ENCODE data around the gene PLA2G4E.
A peak's percentile ranks its signal among the peaks of the same experiment; 100 is the strongest.

PLA2G4E gene

GRCh38 chr15:41992151-41992802 is 28.6 kb downstream of the PLA2G4E start:
- DNase-seq: no peak

GRCh38 chr15:41990691-41991090 is 30.2 kb downstream of the PLA2G4E start:
- DNase-seq: no peak

DNA sequence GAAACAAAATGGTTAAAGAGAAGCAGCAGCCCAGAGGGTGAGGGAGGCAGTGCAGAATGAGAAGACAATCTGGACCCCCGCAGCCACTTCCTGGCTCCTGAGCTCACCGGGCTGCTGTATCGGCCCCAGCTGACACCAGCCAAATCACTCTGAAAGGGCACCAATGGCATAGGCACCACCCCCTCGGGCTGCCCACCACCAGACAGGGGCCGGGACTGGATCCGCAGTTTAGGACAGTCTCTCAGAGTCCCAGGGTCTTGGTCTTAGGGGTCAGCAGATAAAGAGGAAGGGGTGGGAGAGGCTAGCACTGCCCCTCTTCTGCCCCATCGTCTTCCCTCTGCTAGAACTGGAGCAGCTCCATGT is 30.6 kb downstream of the PLA2G4E start:
- DNase-seq: no peak

DNA sequence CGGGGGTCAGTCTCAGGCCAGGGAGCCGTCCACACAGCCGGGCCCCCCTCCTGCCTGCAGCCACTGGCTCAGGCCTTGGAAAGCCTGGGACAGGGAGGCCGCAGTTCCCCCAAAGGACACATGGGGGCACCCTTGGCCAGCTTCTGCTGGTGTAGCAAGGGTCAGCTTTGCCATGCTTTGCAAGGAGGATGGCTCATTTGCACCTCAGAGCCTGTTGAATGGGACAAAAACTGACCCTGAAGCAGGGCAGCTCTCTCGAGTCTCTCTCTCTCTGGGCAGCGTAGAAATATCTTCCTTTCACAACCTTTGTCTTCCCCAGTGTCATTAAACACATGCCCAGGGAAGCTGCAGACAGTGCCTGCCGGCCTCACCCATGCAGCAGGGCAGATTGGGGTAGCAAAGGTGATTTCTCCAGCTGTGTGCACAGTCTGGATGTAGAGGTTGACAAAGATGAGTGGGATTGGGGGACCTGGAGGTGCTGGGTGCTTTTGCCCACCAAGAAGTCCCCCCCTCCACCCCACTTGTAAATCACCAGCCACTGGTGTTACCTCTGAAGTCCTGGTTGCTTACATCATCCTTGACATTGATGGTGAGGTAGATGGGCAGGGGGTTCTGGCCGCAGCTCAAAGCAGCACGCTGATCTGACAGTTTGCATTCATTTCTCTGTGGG is 31.1 kb downstream of the PLA2G4E start:
- DNase-seq: peak; percentile 75

GRCh38 chr15:41988896-41989572 is 31.8 kb downstream of the PLA2G4E start:
- no peak for DNase-seq

DNA sequence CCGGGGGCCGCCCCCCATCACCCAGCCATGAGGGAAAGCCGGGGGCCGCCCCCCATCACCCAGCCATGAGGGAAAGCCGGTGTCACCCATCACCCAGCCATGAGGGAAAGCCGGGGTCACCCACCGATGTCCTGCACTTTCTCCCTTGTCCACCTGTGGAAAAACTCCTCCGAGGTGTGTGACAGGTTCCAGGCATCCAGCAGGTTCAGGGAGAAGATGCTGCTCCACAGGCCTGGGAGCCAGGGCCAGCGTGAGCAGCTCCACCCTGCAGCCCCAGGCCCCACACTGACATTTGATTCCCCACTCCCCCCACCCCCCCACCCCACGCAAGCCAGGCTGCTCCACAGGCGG is 32.9 kb downstream of the PLA2G4E start:
- no peak for DNase-seq

DNA sequence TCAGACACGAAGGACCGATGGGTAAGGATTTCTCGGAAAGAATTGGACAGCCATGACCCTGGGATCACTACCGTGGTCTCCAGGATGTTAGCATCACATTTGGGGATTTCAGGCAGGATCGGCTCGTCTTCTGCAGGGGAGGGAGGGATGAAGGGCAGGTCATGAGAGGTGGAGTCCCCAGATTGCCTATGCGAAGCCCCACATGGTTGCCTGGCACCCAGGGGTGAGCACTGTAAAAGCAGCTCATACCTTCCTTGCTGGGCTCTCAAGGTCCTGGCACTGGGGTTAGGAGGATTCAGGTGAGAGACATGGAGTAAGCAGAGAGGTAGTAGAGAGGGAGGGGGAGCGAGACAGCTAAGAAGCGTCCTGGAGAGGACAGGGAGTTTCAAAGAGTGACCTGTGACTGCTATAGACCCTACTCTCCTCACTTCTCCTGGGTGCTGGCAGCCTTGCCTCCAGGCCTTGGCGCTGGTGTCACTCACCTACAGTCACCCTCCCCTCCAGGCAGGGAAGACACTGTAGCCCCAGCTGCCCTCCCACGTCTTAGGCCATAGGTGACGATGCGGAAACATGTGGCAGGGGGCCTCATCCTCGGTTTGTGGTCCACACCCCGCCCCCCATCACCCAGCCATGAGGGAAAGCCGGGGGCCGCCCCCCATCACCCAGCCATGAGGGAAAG is 33.5 kb downstream of the PLA2G4E start:
- DNase-seq: no peak

DNA sequence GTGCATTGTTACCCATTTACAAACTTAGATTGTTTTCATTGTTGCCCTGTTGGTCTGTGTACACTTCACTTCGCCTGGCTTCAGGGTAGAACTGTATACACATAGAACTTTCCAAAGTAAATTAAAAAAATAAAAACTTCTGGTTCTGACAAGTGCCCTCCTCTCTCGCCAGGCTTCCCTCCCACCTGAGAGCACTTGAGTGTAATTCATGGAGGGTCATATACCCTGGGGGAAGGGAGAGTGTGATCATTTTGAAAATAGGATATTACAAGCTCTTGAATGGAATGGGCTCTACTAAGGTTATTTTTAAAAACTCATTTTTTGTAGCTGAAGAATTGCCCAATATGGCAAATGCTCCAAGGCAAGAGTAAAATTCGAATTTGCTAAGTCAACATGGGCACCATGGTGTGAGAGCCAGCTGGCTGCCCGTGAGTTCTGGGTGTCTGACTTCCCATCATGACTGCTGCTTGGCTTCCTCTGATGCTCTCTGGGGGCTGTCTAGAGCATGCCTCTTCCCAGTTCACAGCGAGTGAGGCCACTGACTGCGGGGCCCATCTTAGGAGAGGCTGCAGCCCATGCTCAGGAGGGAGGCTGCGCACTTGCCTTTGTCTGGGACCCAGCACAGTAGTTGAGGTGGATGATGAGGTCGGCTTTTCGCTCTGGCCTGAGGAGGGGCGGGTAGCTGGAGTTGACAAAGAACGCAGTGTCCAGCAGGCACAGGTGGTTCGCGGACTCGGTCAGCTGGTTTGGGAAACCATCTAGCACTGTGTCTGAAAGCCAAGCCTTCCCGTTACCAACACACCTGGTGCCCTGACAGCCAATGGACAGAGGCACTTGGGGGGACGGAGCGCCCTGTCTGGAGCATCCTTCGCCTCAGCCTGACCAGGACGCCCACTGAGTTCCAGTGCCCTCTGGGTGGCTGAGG is 35.3 kb downstream of the PLA2G4E start:
- DNase-seq: no peak

GRCh38 chr15:41984622-41985021 is 36.2 kb downstream of the PLA2G4E start:
- no peak for DNase-seq

DNA sequence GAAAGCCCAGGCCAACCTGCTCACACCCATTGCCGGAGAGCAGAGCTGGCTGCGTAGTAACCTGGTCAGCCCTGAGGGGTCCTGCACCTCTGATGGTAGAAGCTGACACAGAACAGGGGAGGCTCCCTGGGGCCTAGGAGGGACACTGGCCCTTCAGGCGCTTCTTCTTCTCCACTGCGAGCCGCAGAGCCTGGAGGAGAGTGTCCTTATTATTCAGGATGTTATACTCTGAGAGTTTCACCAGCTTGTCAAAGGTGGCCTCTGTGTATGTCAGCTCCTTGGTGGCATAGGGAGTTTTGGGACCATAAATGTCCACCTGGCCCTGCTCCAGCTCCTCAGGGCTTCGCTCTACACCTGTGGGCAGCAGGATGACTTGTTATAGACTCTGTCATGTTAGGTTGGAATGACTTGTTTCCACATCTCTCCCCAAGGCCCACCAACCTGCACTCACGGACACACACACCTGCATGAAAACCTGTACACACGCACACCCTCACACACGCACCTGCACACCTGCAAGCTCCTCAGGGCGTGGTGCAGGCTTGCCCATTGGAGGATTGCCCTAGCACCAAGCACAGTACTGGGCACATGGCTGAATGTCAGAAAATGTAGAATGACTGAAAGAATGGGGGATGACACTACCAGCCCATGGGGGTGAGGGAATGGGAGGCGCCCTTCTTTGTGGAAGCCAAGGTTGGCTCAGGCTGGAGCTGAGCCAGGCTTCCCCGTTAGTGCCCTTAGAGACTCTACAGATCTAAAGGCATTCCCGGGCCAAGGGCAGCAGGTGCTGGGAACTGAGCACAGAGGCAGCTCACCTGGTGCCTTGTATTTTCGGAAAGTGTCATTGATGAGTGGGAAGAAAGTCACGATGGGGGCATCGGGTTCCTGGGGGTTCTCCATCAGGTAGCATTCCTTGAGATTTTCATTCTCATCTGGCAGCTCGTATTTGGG is 36.9 kb downstream of the PLA2G4E start:
- DNase-seq: no peak

DNA sequence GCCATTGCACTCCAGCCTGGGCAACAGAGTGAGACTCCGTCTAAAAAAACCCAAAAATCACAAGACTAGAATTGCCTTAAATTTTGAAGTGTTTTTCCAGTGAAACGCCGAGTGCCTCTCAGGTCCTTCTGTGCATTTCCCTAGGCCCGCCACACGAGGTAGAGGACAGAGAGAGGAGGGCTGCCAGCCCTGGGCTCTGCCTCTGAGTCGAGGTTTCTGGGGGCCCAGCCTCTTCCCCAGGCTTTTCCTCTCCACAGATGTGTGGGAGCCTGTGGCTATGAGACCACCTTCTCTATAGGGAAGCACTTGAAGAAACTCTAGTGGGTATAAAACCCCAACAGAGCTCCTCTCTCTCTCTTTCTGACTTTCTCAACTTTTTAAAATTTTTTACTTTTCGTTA is 37.6 kb downstream of the PLA2G4E start:
- no peak for DNase-seq

GRCh38 chr15:41982133-41982930 is 38.5 kb downstream of the PLA2G4E start:
- DNase-seq: no peak

DNA sequence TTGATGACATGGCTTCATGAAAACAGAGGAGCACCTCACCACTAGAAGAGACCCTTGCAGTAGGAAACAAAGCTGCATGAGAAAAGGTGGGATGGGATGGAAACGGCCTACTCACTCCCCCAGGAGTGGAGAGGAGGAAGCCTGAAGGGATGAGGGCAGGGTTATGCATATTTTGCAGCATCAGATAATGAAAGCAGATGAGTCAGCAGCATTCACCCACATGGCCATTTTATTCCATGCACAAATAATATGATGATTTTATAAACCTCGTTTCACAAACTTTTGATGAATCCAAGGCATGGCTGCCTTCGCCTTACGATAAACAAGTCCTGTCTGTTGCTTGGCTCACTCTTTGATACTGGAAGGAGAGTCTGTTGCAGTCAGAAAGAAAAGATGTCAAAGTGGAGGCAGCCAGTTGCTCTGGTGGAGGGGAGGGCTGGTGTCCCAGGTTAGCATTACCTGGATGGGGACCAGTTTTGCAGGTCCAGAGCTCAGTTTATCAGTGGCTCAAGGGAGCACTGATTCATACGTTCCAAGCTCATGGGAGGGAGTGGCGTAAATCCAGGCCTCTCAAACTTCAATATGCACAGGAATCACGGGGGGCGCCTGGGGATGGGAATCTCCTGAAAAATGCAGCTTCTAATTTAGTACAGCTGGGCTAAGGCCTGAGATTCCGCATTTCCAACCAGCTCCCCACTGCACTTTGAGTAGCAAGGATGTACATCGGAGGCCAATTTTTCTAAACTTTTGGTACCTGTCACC is 39.3 kb downstream of the PLA2G4E start:
- DNase-seq: no peak

- DNase-seq: no peak
Observed at GRCh38 chr15:41980654-41981323, 40.1 kb downstream of the PLA2G4E start.

- DNase-seq: no peak
Observed at GRCh38 chr15:41979493-41980266, 41.2 kb downstream of the PLA2G4E start.

DNA sequence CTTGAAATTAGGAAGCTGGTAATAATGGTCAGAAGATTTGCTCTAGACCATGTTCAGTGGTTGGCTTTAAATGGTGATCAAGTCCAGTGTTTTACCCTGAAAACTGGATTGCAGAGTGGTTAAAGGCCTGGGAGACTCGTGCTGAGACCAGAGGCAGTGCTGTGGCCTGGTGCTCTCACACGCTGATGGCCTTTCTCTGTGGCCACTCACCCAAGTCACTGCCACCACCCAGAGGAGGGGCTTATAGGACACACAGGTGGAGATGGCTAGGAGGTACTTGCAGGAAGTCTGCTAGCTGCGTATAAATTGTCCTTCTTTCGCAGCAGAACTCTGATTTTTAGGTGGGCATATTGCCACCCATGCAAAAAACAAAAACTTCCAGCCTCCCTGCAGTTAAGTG is 42.3 kb downstream of the PLA2G4E start:
- no peak for DNase-seq

DNA sequence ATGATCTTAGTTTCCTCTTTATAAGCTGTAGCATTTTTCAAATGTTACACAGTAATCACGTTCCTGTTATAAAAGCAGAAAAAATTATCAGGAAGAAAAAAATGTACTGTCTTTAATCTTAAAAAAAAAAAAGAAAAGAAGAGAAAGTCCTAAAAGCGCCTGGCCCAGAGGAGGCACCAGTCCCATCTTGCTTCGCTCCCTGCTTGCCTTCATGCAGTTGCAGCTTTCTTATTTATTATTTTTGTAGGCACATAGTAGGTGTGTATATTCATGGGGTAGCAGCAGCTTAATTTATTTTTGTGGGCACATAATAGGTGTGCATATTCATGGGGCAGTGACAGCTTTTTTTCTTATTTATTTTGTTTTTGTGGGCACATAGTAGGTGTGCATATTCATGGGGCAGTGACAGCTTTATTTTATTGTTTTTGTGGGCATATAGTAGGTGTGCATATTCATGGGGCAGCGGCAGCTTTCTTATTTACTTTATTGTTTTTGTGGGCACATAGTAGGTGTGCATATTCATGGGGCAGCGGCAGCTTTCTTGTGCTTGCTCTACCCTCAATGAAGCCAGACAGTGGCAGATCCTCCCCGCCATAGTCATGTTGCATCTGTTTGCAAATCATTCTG is 43.0 kb downstream of the PLA2G4E start:
- no peak for DNase-seq

DNA sequence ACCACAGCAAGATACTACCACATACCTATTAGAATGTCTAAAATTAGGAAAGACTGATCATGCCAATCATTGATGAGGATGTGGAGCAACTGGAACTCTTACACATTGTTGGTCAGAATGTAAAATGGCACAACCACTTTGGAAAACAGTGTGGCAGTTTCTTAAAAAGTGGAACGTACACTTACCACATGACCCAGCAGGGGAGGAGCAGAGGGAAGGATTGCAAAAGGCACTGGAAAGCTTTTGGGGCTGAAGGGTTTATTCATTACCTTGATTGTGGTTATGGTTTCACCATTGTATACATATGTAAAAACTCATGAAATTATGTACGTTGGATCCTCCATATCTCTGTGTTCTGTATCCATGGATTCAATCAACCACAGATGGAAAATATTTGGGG is 45.2 kb downstream of the PLA2G4E start:
- no peak for DNase-seq
